Measurements from ENCODE around the gene KLHDC1.

Gene KLHDC1

GRCh38 chr14:49783394-49784014, 90.6 kb downstream of the KLHDC1 start:
- DNase-seq (ENCODE audit: low read depth) = no peak

- no peak for DNase-seq (ENCODE audit: low read depth)
Measured at GRCh38 chr14:49786315-49786714, 93.4 kb downstream of the KLHDC1 start.

- no peak for DNase-seq (ENCODE audit: low read depth)
Measured at GRCh38 chr14:49792618-49793017, 99.7 kb downstream of the KLHDC1 start.

DNA sequence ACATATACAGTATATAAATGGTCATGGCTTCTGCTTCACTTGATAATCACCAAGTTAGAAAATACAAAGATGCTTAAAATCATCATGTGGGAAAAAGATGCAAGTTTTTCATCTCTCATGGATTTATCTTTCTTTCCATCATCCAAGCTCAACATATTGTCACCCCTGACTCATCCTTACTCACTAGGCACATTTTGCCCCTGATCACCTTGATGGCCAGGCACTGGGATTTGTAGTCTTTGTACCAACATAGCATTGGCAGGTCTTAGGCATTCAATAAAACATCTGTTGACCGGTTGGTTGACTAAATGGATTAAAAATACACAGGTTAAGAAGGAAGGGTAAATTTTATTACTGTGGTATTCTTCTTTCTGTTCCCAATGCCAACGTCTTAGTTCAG, 103.1 kb downstream of the KLHDC1 start:
- no peak for DNase-seq (ENCODE audit: low read depth)
